D721Med (cell line): Measurements from ENCODE around the gene PRR4.

Experiments
- DNase-seq: peaks from one replicate; pipeline ENCODE4 v3.0.0; 2011; ENCODE audit warnings: low spot score; ENCODE audit not compliant: insufficient read length
- FAIRE-seq: peaks from 2 replicates; lab custom pipeline; 2011; peaks lifted over from hg19 to GRCh38; lab: Jason Lieb, UNC
- TF ChIP-seq, protein P1 (sequence below): IDR thresholded peaks from 2 replicates; pipeline ENCODE4 v1.5.1; 2012; ENCODE audit warnings: mild to moderate bottlenecking, control low read depth; ENCODE audit not compliant: insufficient read depth; ENCODE audit errors: missing control alignments

The PRR4 gene

DNA sequence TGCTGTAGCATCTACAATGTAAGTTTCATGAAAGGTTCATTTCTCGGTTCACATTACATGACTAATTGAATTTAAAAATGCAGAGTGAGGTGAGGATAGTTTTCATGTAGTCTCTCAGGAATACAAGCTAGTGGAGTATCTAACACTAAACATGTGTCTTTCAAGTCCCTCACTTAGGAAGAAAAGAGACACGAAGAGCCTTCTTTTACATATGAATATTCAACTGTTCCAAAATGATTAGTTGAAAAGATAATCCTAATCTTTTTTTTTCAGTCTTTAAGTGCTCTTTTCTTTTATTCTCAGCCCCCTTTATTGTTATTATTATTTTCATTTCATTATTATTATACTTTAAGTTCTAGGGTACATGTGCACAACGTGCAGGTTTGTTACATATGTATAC is 10.8 kb downstream of the PRR4 start:
- no peak for FAIRE-seq
- no peak for DNase-seq
- TF ChIP-seq, protein P1, sequence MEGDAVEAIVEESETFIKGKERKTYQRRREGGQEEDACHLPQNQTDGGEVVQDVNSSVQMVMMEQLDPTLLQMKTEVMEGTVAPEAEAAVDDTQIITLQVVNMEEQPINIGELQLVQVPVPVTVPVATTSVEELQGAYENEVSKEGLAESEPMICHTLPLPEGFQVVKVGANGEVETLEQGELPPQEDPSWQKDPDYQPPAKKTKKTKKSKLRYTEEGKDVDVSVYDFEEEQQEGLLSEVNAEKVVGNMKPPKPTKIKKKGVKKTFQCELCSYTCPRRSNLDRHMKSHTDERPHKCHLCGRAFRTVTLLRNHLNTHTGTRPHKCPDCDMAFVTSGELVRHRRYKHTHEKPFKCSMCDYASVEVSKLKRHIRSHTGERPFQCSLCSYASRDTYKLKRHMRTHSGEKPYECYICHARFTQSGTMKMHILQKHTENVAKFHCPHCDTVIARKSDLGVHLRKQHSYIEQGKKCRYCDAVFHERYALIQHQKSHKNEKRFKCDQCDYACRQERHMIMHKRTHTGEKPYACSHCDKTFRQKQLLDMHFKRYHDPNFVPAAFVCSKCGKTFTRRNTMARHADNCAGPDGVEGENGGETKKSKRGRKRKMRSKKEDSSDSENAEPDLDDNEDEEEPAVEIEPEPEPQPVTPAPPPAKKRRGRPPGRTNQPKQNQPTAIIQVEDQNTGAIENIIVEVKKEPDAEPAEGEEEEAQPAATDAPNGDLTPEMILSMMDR = no peak

DNA sequence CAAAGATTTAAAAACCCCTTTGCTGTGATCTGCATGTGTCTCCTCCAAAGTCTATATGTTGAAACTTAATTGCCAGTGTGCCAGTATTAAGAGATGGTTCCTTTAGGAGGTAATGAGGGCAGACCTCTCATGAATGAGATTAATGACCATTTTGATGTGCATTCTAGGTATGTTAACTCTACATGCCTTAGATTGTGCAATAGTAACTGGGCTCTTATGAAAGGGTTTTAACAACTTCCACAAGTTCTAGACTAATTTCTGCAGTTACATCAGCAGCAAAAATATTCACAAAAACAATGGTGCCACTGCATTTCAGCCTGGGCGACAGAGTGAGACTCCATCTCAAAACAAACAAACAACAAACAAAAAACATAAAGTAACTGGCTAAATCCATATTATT is 19.3 kb downstream of the PRR4 start:
- DNase-seq (no peak), FAIRE-seq (no peak)
- TF ChIP-seq, protein P1 = no peak

DNA sequence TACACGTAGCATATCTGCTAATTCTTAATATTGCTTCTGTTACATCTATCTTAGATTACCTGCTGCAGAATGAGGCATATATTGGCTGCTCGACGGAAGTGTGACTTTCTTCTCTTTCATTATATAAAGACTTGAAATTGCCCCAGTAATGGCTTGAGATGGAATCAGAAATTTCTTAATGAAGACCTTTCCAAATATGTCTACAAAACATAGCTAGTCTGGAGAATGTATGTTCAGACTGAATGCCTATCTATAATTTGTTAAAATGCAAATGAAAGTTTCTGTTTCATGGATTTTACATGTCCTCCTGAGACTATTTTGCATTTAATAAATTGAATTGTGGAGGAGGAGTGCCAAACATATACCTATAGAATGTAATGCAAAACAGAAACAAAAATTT is 23.0 kb downstream of the PRR4 start, which contains the start of gene TAS2R10:
TAS2R10 (minus strand) TSS at position 101 of the 400 bp plus-strand sequence; CDS start at position 12, 89 bp downstream.
- DNase-seq (no peak), FAIRE-seq (no peak)
- TF ChIP-seq, protein P1 = no peak

DNA sequence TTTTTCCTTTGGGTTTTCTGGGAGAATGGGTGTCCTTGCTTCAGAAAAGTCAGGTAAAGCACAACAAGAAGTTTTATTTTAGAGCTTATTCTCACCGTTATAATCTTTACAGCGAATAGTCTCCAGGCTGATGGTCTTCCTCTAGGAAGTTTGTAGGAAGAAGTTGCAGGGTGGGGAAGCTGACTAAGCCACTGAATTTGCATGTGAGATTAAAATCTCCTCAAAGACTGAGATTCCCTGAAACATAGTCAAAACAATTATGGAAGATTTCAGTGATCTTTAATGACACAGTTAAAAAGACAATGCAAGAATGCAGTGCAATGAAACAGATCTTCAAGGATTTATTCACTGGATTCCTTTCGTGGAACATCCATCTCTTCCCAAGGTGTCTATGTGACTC is 24.3 kb downstream of the PRR4 start:
- no peak for DNase-seq
- FAIRE-seq = no peak
- TF ChIP-seq, protein P1 = no peak

DNA sequence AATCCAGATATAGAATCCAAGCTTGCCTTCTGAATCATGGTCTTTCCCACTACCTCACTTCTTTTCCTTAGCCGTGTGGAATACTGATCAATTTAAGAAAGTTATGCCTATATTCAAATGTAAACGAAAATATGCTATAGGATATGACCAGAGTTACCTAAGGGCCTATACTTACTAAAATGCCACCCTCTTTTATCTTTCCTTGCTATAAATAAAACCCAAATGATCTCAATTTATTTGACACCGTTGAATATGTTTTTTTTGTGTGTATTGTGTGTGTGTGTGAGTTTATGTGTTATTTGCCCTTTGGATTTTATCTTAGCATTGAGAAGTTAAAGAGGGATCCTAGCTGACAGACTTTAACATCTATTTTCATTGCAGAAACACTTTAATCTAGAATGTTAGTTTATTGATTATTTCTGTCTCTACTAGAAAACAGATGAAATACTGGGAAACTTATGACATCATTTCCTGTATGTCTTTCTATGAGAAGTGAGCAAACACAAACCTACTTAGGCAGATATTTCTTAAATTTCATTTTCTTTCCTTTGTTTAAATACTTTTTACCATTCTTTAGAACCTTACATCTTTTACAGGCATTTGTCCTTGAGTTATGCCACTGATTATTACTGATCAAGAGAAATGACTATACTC is 37.3 kb downstream of the PRR4 start:
- FAIRE-seq = no peak

DNA sequence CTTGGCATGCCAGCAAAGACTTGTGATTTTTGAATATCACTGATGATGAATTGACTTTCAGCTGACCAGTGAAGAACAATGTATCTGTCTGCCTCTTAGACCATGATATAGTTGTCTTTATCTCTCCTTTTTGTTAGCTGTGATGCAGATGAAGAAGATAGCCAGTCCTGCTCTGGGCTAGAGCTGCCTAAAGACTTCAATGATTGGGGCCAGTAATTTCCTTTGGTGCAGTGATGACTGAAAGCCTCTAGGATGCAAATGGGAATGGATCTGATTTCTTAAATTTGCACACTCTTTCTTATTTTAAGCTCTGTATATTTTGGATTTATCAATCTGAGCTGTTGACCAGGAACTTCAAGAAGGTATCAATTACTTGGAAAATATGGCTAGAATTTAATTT is 39.2 kb downstream of the PRR4 start, which contains the start of gene TAS2R9:
TAS2R9 (minus strand) TSS at position 101 of the 400 bp plus-strand sequence; CDS start at position 8, 93 bp downstream.
- DNase-seq = no peak
- no peak for FAIRE-seq
- TF ChIP-seq, protein P1 = no peak

More for the DNA sequence above, 37.3 kb downstream of the PRR4 start:
- TF ChIP-seq, protein P1 = no peak
- no peak for DNase-seq

DNA sequence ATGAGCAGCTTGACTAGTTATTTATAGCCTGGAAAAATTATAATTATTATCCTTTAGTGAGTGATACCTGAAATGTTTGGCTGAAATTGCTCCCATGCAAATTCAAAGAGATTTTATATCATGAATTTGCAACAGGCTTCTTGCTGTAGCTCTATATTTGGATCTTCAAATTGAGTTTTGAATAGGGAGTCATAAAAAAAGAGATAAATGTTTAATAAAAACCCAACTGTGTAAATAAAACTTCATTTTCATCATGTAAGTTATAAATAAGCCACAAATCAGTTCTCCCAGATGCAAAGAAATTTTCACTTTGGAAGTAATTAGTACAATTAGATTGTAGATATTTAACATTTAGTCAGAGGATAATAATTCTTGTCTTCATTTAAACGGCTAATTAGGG is 42.1 kb downstream of the PRR4 start, which contains the start of gene TAS2R8:
TAS2R8 (minus strand) TSS at position 101 of the 400 bp plus-strand sequence. CDS start 306 bp downstream, outside the sequence.
- no peak for FAIRE-seq
- TF ChIP-seq, protein P1 = no peak

More for the DNA sequence above, 42.1 kb downstream of the PRR4 start, which contains the start of gene TAS2R8:
- no peak for DNase-seq
